DMS114 treated with DMSO at 0.1 percent for 48 hours (cell line): ENCODE measurements around the gene PTPRD.
"Not testable (repeated sequence)": the region's sequence is repeated elsewhere in the genome, so short reads cannot be mapped to it uniquely, and the experiment has no call there.

Experiments
- DNase-seq: peaks from one replicate; lab custom pipeline; 2025; ENCODE audit not compliant: unreplicated experiment; lab: John Stamatoyannopoulos, UW

Gene PTPRD

GRCh38 chr9:8708728-8709127 lies 1904.1 kb downstream of the PTPRD start:
- DNase-seq = no peak

GRCh38 chr9:8706998-8707397 lies 1905.8 kb downstream of the PTPRD start:
- DNase-seq = no peak

DNA sequence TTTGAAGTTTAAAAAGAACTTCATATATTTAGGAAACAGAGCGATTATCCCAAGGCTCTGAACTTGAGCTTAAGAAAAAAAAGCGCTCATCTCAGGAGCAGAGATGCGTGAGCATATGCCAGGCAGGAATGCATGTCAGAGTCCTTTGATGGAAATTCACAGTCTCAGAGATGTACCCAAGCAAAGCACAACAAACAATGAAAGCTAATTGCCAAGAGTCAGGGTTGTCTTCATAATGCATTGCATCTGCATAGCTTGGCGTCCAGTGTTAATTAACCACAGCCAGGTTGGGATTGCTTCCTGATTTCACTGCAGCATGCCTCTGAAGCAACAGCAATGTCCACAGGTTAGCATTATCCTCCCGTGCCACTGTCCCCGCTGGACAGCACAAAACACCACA lies 1906.3 kb downstream of the PTPRD start:
- no peak for DNase-seq

GRCh38 chr9:8705861-8706260 lies 1906.9 kb downstream of the PTPRD start:
- no peak for DNase-seq

GRCh38 chr9:8703904-8704303 lies 1908.9 kb downstream of the PTPRD start:
- no peak for DNase-seq

- DNase-seq = no peak
These were observed 1910.9 kb downstream of the PTPRD start for GRCh38 chr9:8701904-8702303.

DNA sequence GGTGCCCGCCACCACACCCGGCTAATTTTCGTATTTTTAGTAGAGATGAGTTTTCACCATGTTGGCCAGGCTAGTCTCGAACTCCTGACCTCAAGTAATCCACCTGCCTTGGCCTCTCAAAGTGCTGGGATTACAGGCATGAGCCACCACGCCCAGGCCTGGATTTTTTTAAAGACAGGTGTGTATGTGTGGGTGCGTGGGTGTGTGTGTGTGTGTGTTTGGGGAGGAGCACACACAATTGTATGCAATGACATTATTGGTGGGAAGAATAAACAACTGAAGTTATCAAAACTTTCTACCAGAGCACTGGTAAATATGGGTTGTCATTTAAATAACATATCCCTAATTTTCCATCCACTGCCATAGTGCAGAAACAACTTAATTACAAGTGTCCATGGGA lies 1915.2 kb downstream of the PTPRD start:
- DNase-seq = not testable (repeated sequence)

DNA sequence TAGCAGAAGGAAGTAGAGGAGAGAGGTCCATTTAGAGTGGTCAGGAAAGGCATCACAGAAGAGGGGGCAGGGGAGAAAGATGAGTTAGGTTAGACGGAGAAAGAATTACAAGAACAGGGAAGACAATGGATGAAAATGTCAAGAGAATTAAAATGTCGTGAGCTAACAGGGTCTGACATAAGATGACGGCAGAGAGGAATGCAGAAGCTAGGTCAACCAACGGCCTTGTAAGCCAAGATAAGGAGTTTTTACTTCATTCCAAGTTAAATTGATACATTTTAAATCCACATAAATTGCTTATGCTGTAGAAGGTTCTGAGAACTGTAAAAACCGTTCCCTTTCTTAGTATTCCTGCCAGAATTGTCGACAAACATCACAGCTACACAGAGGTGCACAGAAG lies 1916.3 kb downstream of the PTPRD start:
- no peak for DNase-seq

DNA sequence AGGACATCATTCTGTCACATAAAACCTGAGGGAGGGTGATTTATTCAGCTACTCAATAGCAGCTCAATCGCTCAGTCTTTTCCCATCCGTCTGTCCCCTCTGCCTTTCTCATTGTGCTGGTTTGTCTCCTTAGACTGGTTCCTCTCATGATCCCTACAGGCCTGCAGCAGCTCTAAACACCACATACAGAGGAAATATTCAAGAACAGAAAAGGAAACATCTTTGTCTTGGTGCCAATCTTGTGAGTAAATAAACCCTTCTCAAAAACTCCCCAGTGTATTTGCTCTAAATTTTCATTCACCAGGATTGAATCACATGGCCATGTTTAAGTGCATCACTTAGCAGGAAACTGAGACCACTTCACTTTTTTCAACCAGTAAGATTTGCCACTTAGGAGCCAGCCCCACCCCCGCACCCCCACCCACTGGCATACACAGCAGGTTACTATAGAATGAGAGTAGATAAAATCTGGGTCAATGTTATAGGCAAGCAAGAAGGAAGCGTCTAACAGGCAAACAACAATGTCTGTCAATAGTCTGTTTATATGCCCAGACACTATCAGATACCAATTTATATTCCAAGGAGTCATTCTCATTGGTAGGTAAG lies 1917.7 kb downstream of the PTPRD start:
- no peak for DNase-seq

DNA sequence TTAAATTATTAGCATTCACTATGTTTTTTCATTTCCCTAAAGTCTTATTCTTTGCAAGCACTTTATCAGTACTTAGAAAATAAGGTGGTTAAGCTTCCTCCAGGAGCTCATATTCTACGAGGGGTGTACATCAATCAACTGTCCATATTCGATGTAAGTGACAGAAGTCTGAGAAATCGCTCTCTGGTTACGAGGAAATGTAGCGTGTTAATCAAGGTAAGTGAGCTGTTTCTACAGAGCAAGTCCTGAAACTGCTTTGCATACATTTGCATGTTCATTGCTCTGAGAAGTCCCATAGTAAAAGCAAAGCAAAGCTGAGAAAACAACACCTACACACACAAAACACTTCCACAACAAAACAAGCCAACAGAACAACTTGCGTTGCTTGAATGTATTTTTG lies 1919.3 kb downstream of the PTPRD start:
- no peak for DNase-seq

GRCh38 chr9:8686516-8686915 lies 1926.3 kb downstream of the PTPRD start:
- no peak for DNase-seq

GRCh38 chr9:8685825-8686224 lies 1927.0 kb downstream of the PTPRD start:
- DNase-seq = no peak

GRCh38 chr9:8684978-8685708 lies 1927.7 kb downstream of the PTPRD start:
- DNase-seq = no peak

- DNase-seq = no peak
These were observed 1929.3 kb downstream of the PTPRD start for GRCh38 chr9:8683496-8683895.

GRCh38 chr9:8680658-8681057 lies 1932.1 kb downstream of the PTPRD start:
- DNase-seq = no peak

GRCh38 chr9:8680157-8680556 lies 1932.6 kb downstream of the PTPRD start:
- no peak for DNase-seq

GRCh38 chr9:8679371-8679822 lies 1933.4 kb downstream of the PTPRD start:
- DNase-seq = no peak

DNA sequence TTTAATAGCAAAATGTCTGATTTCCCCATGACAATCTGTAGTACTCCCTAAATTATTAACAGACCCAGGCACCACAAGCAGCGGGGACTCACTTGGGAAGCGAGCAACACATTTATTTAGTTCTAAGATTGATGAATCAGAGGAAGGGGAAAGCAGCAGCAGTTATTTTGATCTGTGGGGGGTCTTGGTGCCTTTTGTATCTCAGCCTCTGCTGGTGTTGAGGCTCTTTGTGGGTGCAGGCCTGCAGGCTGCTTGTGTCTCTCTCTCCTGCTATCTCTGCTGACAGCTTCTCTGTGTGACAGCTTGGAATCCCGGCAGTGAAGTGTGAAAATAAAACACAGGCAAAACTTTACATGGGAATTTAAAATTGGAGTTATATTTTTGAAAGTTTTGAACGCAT lies 1935.1 kb downstream of the PTPRD start:
- no peak for DNase-seq

DNA sequence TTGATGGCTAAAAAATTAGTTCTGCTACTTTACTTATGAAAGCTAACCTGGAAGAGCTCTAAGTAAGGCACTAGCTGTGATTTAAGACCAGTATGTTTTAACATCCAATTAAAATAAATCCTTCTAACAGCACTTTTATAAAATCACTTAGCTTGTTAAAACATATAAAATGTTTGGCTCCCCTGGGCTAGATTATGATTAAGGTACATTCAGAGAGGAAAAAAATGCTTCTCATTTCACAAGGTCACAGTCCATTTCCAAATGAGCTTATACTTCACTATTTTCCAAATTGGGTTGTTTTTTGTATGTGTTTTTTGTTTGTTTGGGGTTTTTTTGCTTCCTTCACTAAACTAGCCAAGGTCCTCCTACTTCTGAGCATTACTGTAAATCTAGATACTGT lies 1938.3 kb downstream of the PTPRD start:
- DNase-seq = no peak

GRCh38 chr9:8673830-8674229 lies 1939.0 kb downstream of the PTPRD start:
- DNase-seq = no peak

- DNase-seq = no peak
These were observed 1942.1 kb downstream of the PTPRD start for GRCh38 chr9:8670751-8671150.

DNA sequence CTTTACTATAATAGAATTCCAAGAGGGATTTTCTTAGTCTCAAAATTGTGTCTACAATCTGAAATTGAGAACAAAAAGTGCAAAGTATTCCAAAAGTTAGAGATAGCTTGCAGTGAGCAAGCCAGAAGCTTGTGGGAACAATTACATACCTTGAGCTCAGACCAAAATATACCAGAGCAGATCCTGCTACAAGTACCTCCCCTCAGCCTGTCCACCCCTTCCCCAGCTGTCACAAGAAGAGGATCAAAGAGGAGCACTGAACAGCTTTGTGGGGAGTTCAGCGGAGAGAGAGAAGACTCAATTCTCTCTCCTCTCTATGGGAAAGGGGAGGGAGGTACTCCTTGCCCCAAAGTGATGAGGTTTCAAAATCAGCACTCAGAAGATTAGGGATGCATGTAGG lies 1944.1 kb downstream of the PTPRD start:
- no peak for DNase-seq

- DNase-seq = no peak
These were observed 1944.6 kb downstream of the PTPRD start for GRCh38 chr9:8668231-8668630.
